ENCODE data around the gene MRPS10. TPM values are rescaled to one million over a fixed set of nuclear protein-coding genes. Genes with fewer than 3 reads are reported as not detected.

Gene MRPS10
- total RNA-seq, 4 donors from 2014 or later: 7.6 to 52.8 (median 22.2) TPM

- TF ChIP-seq POLR2A (IDR thresholded peaks at IDR 0.05) (no peak), CTCF (IDR thresholded peaks at IDR 0.05) (no peak)
- no peaks in the 10 kb centered on the region for H3K9me3 ChIP-seq
- H3K4me1 ChIP-seq: no peaks in the 10 kb centered on the region
- no peaks in the 10 kb centered on the region for H3K36me3 ChIP-seq
- no peak overlapping the region for H3K27ac ChIP-seq
- intact Hi-C loops (cut with DNase I; ENCODE audit: low total_unique reads): no loop called here
- no peaks in the 10 kb centered on the region for H3K27me3 ChIP-seq
- DNase-seq: no peak
- H3K4me3 ChIP-seq: no peak overlapping the region
Observed at GRCh38 chr6:42263165-42263728, 45.6 kb upstream of the MRPS10 start.

GRCh38 chr6:42260972-42261371, 43.3 kb upstream of the MRPS10 start:
- Histone ChIP-seq H3K27me3 (no peaks in the 10 kb centered on the region), H3K27ac (peak overlapping the region; percentile 61 to 70), H3K36me3 (no peaks in the 10 kb centered on the region), H3K4me3 (no peak overlapping the region), H3K4me1 (no peaks in the 10 kb centered on the region), H3K9me3 (no peaks in the 10 kb centered on the region)
- peak; percentile 58 to 72 for DNase-seq
- intact Hi-C loops (cut with DNase I; ENCODE audit: low total_unique reads): no loop called here
- TF ChIP-seq POLR2A (IDR thresholded peaks at IDR 0.05) (no peak), CTCF (IDR thresholded peaks at IDR 0.05) (peak; percentile 46 to 54 (median 49))

- Histone ChIP-seq H3K9me3 (no peaks in the 10 kb centered on the region), H3K36me3 (no peaks in the 10 kb centered on the region), H3K27ac (peak overlapping the region; percentile 61 to 70), H3K4me1 (no peaks in the 10 kb centered on the region), H3K4me3 (no peak overlapping the region), H3K27me3 (no peaks in the 10 kb centered on the region)
- DNase-seq: peak; percentile 43 to 47
- intact Hi-C loops (cut with DNase I; ENCODE audit: low total_unique reads): no loop called here
- TF ChIP-seq POLR2A (IDR thresholded peaks at IDR 0.05) (no peak), CTCF (IDR thresholded peaks at IDR 0.05) (no peak)
Observed at GRCh38 chr6:42260396-42260888, 42.8 kb upstream of the MRPS10 start.

GRCh38 chr6:42259841-42260395, 42.3 kb upstream of the MRPS10 start:
- no peak overlapping the region for H3K4me3 ChIP-seq
- H3K4me1 ChIP-seq: no peaks in the 10 kb centered on the region
- H3K27ac ChIP-seq: peak overlapping the region; percentile 61 to 70
- TF ChIP-seq CTCF (IDR thresholded peaks at IDR 0.05) (no peak), POLR2A (IDR thresholded peaks at IDR 0.05) (no peak)
- no peaks in the 10 kb centered on the region for H3K36me3 ChIP-seq
- no peaks in the 10 kb centered on the region for H3K27me3 ChIP-seq
- intact Hi-C loops (cut with DNase I; ENCODE audit: low total_unique reads): no loop called here
- H3K9me3 ChIP-seq: no peaks in the 10 kb centered on the region
- DNase-seq: peak in 1 of 2 donors; percentile 35

- no peaks in the 10 kb centered on the region for H3K36me3 ChIP-seq
Observed at GRCh38 chr6:42259286-42259685, 41.6 kb upstream of the MRPS10 start.

More at GRCh38 chr6:42259286-42259685, 41.6 kb upstream of the MRPS10 start:
- intact Hi-C loops (cut with DNase I; ENCODE audit: low total_unique reads): no loop called here
- H3K9me3 ChIP-seq: no peaks in the 10 kb centered on the region
- no peaks in the 10 kb centered on the region for H3K27me3 ChIP-seq
- TF ChIP-seq CTCF (IDR thresholded peaks at IDR 0.05) (no peak), POLR2A (IDR thresholded peaks at IDR 0.05) (no peak)
- no peaks in the 10 kb centered on the region for H3K4me1 ChIP-seq
- DNase-seq: no peak
- no peak overlapping the region for H3K4me3 ChIP-seq
- peak overlapping the region; percentile 61 to 70 for H3K27ac ChIP-seq

Data from uterus (tissue), 4 donors.